Naive thymus-derived CD8-positive, alpha-beta T cell (primary cell): Measurements from ENCODE around the gene TPPP3. TPM values are rescaled to one million over a fixed set of nuclear protein-coding genes. Genes with fewer than 3 reads are reported as not detected.
"Not testable (repeated sequence)": the region's sequence is repeated elsewhere in the genome, so short reads cannot be mapped to it uniquely, and the experiment has no call there.

Experiments used
- ATAC-seq, 2 donors: fragments of 150-1000 bp; cut with Tn5 transposase in 1 of 2; sonication (Bioruptor Pico), chemical (Tn5 transposase) in 1 of 2; 1 replicate in 1 of 2; 2 replicates in 1 of 2; pipeline ENCODE4 v1.10.0; 2021; ENCODE audit warnings: mild to moderate bottlenecking in 2 of 2, moderate library complexity in 2 of 2
- POLR2A ChIA-PET: fragments of 350-600 bp; sonication (Branson Sonifier 250); formaldehyde crosslinking; loops from one replicate; lab custom pipeline; 2021; ENCODE audit warnings: antibody characterized with exemption; lab: Charles Lee
- DNase-seq, 10 donors: peaks; one replicate each; pipeline versions ENCODE4 v3.0.0 to v3.0.0-alpha.2; 2020 to 2022
- H3K27ac Mint-ChIP-seq, 10 donors: one replicate each; pipeline ENCODE4 v1.8.0; 2020 to 2022; ENCODE audit warnings: mild to moderate bottlenecking in 10 of 10, mixed read lengths in 10 of 10, moderate library complexity in 4 of 10, inconsistent platforms in 1 of 10
- H3K27me3 Mint-ChIP-seq, 5 donors: one replicate each; pipeline ENCODE4 v1.8.0; 2021 to 2022; ENCODE audit warnings: mixed read lengths in 5 of 5
- H3K36me3 Mint-ChIP-seq, 3 donors: one replicate each; pipeline ENCODE4 v1.8.0; 2020 to 2022; ENCODE audit warnings: mixed read lengths in 3 of 3, mild to moderate bottlenecking in 2 of 3, inconsistent platforms in 1 of 3
- H3K4me1 Mint-ChIP-seq, 4 donors: one replicate each; pipeline ENCODE4 v1.8.0; 2021 to 2022; ENCODE audit warnings: mixed read lengths in 4 of 4
- H3K4me3 Mint-ChIP-seq, 10 donors: one replicate each; pipeline ENCODE4 v1.8.0; 2020 to 2022; ENCODE audit warnings: mild to moderate bottlenecking in 10 of 10, mixed read lengths in 10 of 10, moderate library complexity in 6 of 10, inconsistent platforms in 1 of 10
- H3K9me3 Mint-ChIP-seq, 9 donors: one replicate each; pipeline ENCODE4 v1.8.0; 2020 to 2022; ENCODE audit warnings: mixed read lengths in 9 of 9, mild to moderate bottlenecking in 3 of 9, inconsistent platforms in 1 of 9, moderate library complexity in 1 of 9
- polyA plus RNA-seq, 3 donors: library from polyadenylated mRNA; unstranded; fragments of 300-500 nt; fragmentation: Illumina TruSeq; gene quantifications; one replicate each; pipeline ENCODE4 v1.2.3, GENCODE V29; 2021
- total RNA-seq, 8 experiments: library from RNA in 2 of 8; stranded (reverse) in 2 of 8; gene quantifications; one replicate each; pipeline ENCODE4 v1.2.3 and lab custom pipeline; 2021 to 2026

Gene TPPP3
- total and polyA plus RNA-seq, 5 experiments from 2014 or later: not detected

DNA sequence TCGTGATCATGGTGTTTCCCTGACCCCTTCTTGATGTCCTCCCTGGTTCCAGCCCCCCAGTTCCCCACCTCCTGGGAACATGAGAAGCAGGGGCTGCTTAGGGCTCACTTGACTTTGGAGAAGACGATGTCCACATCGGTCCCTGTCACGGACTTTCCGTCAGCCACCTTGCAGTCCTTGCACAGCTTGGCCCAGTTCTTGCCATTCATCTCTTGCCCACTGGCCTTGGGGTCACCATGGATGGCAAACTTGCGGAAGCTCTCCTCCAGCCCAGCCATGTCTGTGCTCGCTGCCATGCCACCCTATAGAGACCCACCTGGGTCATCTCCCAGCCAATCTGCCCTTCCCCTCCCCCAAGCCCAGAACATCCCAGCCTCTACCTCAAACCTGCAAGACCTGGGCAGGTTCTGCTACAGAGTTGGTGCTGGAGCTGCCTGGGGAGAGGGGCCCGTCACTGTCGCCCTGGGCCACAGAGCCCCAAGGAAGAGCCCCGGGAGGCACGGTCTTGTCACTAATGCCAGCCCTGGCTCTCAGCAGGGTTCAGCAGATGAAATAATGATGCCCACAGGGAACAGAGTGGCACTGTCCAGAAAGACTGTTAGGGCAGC, 2.4 kb downstream of the TPPP3 start:
- DNase-seq: no peak
- no peaks in the 10 kb centered on the region for H3K9me3 Mint-ChIP-seq
- POLR2A ChIA-PET: no interaction called here
- ATAC-seq: no peak
- H3K36me3 Mint-ChIP-seq: peaks cover 0 to 2% (median 0%) of the 10 kb centered on the region in 3 donors
- H3K27ac Mint-ChIP-seq: no peak overlapping the region
- no peak overlapping the region for H3K4me3 Mint-ChIP-seq
- peaks cover 5 to 34% (median 19%) of the 10 kb centered on the region in 5 donors for H3K27me3 Mint-ChIP-seq
- H3K4me1 Mint-ChIP-seq: peaks cover 9 to 25% (median 10%) of the 10 kb centered on the region in 4 donors

DNA sequence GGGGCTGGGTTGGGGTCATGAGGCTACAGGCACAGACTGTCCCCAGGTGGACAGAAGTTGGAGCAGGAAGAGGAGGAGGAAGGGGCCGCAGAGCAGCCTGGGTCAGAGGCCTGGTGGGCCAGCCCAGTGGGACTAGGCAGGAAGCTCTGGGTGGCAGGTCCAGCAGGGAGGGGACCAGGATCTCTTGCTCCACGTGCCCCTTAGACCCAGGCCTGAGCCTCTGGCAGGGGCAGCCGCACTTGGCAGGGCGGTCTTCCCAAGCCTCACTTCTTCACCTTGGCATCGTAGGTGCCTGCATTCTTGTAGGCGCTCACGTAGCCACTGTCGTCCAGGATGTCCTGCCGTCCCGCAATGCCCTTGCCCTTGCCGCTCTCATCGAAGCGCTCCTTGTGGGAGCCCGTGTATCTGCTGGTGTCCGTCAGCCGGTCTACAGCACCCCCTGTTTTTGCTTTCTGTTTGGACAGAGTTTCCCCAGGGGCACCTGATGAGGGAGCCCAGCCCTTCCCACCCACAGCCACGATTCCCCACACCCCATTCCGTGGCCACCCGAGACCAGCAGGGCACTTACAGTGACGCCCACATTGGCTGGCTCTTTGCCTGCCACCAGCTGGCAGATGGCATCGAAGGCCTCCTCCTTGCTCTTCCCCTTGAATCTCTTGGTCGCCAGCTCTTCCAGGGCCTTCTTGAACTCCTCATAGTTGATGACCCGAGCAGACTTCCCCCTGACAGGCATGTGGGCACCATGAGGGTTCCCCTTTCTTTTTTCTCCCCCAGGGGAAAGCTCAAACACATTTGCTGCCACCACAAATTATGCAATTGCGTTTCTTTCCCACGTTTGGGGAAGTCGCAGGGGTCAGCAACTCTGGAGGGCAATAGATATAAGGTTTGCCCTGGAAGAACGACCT, 3.1 kb downstream of the TPPP3 start:
- ATAC-seq (no peak), DNase-seq (no peak)
- H3K4me3 Mint-ChIP-seq: no peak overlapping the region
- H3K9me3 Mint-ChIP-seq: no peaks in the 10 kb centered on the region
- POLR2A ChIA-PET: no interaction called here
- H3K36me3 Mint-ChIP-seq: peaks cover 0 to 2% (median 0%) of the 10 kb centered on the region in 3 donors
- peak overlapping the region in 2 of 10 donors; percentile 66 to 76 for H3K27ac Mint-ChIP-seq
- H3K27me3 Mint-ChIP-seq: peaks cover 5 to 27% (median 19%) of the 10 kb centered on the region in 5 donors
- H3K4me1 Mint-ChIP-seq: peaks cover 7 to 25% (median 10%) of the 10 kb centered on the region in 4 donors

DNA sequence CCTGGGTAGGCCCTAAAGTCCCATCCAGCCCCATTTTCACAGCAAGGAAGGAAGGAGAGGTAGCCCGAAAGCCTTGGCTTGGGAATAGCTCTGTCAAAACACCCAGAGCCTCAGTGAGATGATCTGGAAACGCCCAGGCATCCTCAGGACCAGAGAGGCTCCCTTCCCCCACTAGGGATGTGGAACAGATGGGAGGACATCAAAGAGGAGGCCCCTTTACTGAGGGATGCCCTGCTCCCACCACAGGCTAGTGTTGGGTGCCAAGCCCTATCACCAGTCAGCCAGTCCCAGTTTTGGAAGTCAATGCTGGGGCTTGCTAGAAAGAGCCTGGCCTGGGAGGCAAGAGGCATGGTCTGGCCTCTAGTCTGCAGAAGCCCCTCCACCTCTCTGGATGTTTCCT, 4.7 kb downstream of the TPPP3 start:
- no peak for ATAC-seq
- POLR2A ChIA-PET: interaction anchor here (1.5 kb wide), 1 partner anchor 9 kb away, joined by 3 read pairs; no protein-coding TSS in a partner anchor

DNA sequence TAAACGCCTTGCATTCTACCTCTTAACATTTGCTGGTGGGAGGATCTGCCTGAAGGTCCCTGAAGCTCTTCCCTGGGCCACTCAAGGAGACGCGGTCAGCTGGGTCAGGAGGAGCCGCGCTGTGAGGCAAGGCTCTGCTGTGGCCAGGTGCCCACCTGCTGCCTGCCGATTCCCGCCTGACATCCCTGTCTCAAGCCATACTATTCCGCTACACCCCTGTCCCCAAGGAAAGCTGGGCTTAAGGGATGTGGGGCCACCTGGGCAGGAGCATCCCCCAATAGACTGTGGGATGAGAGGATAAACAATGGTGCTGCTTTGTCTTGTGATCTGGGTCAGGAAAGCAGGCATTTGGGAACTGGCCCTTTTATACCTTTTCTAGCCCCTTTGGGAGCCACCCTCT, 5.1 kb downstream of the TPPP3 start:
- H3K27me3 Mint-ChIP-seq: peaks cover 1 to 12% (median 10%) of the 10 kb centered on the region in 5 donors
- ATAC-seq: no peak
- no peak for DNase-seq
- H3K36me3 Mint-ChIP-seq: no peaks in the 10 kb centered on the region
- H3K4me1 Mint-ChIP-seq: peaks cover 0 to 18% (median 3%) of the 10 kb centered on the region in 4 donors
- POLR2A ChIA-PET: interaction anchor here (1.5 kb wide), 1 partner anchor 8 kb away, joined by 3 read pairs; no protein-coding TSS in a partner anchor
- no peak overlapping the region for H3K27ac Mint-ChIP-seq
- H3K9me3 Mint-ChIP-seq: no peaks in the 10 kb centered on the region
- no peak overlapping the region for H3K4me3 Mint-ChIP-seq

More for the DNA sequence above, 4.7 kb downstream of the TPPP3 start:
- Mint-ChIP-seq H3K4me3 (no peak overlapping the region), H3K36me3 (no peaks in the 10 kb centered on the region), H3K27ac (no peak overlapping the region), H3K27me3 (peaks cover 1 to 13% (median 11%) of the 10 kb centered on the region in 5 donors), H3K4me1 (peaks cover under 1 to 19% (median 4%) of the 10 kb centered on the region in 4 donors), H3K9me3 (no peaks in the 10 kb centered on the region)
- DNase-seq: no peak

DNA sequence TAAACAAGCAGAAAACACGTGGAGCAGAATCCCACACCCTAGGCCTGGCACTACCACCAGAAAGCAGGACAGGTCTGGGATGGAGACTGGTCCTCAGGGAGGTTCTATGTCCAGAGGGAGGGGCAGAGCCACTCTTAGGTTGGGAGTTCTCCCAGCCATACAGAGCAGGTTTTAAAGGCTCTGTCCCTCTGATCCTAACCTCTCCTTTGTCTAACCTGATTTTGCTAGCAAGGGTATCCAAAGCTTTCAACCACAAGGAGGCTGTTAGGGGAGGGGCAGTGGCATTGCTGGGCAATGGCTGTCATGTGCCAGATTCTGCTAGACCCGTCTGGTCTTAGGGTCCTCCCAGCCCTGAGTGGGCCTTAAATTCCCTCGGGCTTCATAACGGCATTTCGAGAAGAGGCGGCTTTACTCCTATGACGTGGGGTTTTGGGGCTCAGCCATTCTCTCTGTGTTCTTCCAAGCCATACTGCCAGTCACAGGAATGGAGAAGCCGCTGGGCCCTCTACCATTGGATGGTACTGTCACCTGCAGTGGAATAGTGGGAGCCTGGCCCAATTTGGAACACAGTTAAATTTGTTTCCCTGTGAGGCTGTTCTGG, 5.7 kb downstream of the TPPP3 start:
- H3K4me1 Mint-ChIP-seq: peaks cover 0 to 14% (median 3%) of the 10 kb centered on the region in 4 donors
- H3K4me3 Mint-ChIP-seq: no peak overlapping the region
- H3K36me3 Mint-ChIP-seq: no peaks in the 10 kb centered on the region
- no peak overlapping the region for H3K27ac Mint-ChIP-seq
- H3K9me3 Mint-ChIP-seq: no peaks in the 10 kb centered on the region
- DNase-seq (no peak), ATAC-seq (no peak)
- POLR2A ChIA-PET: no interaction called here
- H3K27me3 Mint-ChIP-seq: peaks cover 1 to 10% (median 8%) of the 10 kb centered on the region in 5 donors

DNA sequence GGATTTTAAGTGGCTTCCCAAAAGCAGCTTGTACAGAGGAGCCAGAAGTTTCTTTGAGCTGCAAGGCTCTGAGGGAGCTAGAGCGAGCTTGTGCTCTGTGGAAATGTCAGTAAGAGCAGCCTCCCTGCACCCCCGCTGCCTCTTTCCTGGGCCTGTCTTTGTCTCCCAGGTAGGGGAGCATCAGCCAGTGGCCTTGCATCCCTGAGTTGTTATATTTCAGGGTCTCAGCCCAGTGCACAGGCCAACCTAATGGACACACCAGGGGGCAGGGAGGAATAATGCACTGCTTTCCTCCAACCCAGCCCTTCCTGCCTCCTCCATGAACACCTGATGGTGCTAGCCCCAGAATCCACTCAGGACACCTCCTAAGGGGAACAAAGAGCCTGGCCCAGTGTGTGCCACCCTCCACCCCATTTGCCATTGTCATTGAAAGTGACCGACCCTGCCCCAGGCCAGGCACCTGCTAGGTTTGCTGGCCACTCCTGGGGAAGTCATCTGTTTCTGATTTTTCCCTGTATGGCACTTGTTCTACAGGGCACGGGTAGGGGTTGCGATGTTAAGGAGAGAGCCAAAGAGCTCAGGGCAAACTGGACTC, 6.3 kb downstream of the TPPP3 start:
- ATAC-seq (no peak), DNase-seq (no peak)
- peaks cover 0 to 4% (median 2%) of the 10 kb centered on the region in 5 donors for H3K27me3 Mint-ChIP-seq
- POLR2A ChIA-PET: no interaction called here
- peaks cover 0 to 11% (median 0%) of the 10 kb centered on the region in 4 donors for H3K4me1 Mint-ChIP-seq
- H3K4me3 Mint-ChIP-seq: no peak overlapping the region
- no peaks in the 10 kb centered on the region for H3K9me3 Mint-ChIP-seq
- H3K36me3 Mint-ChIP-seq: no peaks in the 10 kb centered on the region
- H3K27ac Mint-ChIP-seq: no peak overlapping the region

DNA sequence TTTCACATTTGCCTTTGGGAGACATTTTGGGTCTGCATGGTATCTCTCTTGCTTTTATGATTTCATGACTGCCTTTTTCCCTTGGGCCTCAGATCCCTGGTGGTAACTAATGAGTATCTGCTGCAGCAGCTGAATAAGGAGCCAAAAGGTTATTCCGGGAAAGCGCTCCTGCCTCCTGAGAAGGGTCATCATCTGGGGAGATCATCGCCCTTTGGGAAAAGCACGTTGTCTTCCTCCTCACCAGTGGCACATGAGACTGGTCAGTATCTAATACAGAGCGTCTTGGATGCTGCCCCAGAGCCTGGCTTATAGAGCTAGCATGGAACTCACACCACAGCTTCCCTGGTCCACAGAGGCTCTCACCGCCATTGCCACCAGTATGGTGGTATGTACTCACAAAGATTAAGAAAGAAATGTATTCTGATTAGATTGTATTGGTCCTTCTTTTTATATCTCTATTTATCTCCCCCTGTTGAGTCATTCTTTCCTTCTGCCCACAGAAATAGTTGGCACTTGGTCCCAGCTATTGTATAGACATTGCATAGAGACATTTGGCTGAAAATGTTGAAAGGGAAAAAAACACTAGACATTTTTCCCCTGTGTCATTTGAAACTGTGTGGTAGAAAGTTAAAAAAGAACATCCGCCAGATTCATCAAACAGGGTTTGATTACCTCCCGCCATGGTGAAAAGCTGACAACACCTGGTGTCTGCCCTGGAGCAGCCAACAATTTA, 8.4 kb downstream of the TPPP3 start:
- Mint-ChIP-seq H3K9me3 (no peaks in the 10 kb centered on the region), H3K27me3 (peaks cover 0 to 4% (median 0%) of the 10 kb centered on the region in 5 donors), H3K4me3 (no peak overlapping the region), H3K4me1 (no peaks in the 10 kb centered on the region), H3K36me3 (no peaks in the 10 kb centered on the region), H3K27ac (no peak overlapping the region)
- POLR2A ChIA-PET: no interaction called here
- DNase-seq (no peak), ATAC-seq (no peak)

DNA sequence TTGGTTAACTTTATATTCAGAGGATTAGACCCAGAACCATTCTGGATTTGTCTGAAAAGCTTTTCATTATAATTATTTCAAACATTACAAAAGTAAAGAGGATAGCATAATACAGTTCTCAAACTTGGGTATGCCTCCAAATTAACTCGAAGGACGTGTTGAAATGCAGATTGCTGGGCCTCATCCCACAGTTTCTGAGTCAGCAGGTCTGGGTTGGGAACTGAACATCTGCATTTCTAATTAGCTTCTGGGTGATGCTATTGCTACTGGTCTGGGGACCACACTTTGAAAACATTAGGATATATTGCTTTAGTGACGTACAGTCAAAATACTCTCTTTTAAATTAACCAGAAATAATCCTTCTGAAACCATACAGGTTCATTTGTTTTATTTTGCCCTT, 10.0 kb downstream of the TPPP3 start:
- H3K4me1 Mint-ChIP-seq: no peaks in the 10 kb centered on the region
- H3K4me3 Mint-ChIP-seq: no peak overlapping the region
- H3K27ac Mint-ChIP-seq: no peak overlapping the region
- DNase-seq (no peak), ATAC-seq (no peak)
- POLR2A ChIA-PET: interaction anchor here (0.6 kb wide), 1 partner anchor 13 kb away, joined by 4 read pairs; no protein-coding TSS in a partner anchor
- no peaks in the 10 kb centered on the region for H3K36me3 Mint-ChIP-seq
- H3K27me3 Mint-ChIP-seq: peaks cover 0 to 4% (median 0%) of the 10 kb centered on the region in 5 donors
- no peaks in the 10 kb centered on the region for H3K9me3 Mint-ChIP-seq

DNA sequence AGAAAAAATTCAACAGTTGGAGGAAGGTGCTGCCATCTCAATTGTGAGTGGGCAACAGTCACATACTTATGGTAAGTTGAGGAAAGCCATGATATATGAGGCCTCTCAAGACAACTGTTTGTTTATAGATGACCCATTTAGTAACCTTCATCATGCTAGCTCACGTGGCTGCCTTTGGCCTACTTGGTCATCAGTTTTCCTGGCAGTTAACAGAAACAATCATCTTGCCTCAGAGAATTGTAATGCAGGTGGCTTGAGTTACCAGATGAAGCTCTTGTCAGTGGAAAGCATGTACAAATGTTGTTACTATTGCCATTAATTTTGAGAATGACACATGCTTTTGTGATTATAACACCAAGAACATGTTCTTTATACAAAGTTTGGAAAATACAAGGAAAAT, 14.7 kb downstream of the TPPP3 start:
- DNase-seq (no peak), ATAC-seq (no peak)
- H3K4me3 Mint-ChIP-seq: no peak overlapping the region
- H3K9me3 Mint-ChIP-seq: no peaks in the 10 kb centered on the region
- no peaks in the 10 kb centered on the region for H3K4me1 Mint-ChIP-seq
- peak overlapping the region in 1 of 10 donors; percentile 45 for H3K27ac Mint-ChIP-seq
- H3K27me3 Mint-ChIP-seq: peaks cover 0 to 7% (median 0%) of the 10 kb centered on the region in 5 donors
- POLR2A ChIA-PET: no interaction called here
- H3K36me3 Mint-ChIP-seq: no peaks in the 10 kb centered on the region

DNA sequence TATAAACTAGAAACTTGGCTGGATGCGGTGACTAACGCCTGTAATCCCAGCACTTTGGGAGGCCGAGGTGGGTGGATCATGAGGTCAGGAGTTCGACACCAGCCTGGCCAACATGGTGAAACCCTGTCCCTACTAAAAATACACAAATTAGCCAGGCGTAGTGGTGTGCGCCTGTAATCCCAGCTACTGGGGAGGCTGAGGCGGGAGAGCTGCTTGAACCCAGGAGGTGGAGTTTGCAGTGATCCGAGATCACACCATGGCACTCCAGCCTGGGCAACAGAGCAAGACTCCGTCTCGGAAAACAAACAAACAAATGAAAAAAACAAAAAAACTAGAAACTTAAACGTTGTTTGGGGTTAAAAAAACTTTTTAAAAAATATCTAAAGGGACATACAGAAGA, 17.3 kb downstream of the TPPP3 start:
- ATAC-seq, H3K4me1 Mint-ChIP-seq, POLR2A ChIA-PET, H3K27ac Mint-ChIP-seq, DNase-seq, H3K27me3 Mint-ChIP-seq, H3K36me3 Mint-ChIP-seq, H3K4me3 Mint-ChIP-seq, H3K9me3 Mint-ChIP-seq: not testable (repeated sequence)

DNA sequence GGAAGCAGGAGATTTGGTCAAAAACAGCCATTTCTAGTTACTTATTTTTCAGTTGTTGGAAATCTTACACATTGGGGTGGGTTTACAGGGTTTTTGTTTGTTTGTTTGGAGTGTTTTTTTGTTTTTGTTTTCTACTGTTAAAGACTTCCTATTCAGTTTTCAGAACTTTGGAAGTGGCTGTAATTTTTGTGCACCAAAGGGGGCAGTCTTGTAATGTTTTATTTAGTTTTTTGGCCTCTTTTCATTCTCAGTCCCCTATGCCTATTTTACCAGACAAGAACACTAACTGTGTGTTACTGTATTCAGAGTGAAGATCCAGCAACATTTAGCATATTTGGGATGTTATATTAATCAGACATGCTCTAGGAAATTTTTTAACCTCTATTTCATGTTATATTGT, 20.6 kb downstream of the TPPP3 start:
- no peak for ATAC-seq
- H3K36me3 Mint-ChIP-seq: no peaks in the 10 kb centered on the region
- POLR2A ChIA-PET: no interaction called here
- no peaks in the 10 kb centered on the region for H3K9me3 Mint-ChIP-seq
- H3K27ac Mint-ChIP-seq: no peak overlapping the region
- peaks cover 0 to 8% (median 0%) of the 10 kb centered on the region in 5 donors for H3K27me3 Mint-ChIP-seq
- no peak overlapping the region for H3K4me3 Mint-ChIP-seq
- peak in 1 of 10 donors; percentile 6 for DNase-seq
- no peaks in the 10 kb centered on the region for H3K4me1 Mint-ChIP-seq

DNA sequence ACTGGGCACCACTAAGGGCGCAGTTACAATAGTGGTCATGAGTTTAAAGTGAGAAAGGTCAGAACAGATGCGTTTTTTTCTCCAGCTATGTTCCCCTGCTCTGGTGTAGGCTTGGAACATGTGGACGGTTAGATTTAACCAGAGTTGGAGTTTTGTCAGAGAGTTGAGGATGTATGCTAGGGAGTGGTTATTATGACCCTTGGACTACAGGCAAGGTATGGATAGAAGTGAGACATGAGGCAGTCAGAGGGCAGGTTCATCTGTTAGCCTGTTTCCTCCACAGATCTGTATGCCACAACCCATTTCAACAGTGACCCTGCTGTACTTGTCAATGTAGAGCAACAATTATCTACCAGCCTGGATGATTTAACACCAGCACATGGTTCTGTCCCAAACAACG, 22.6 kb downstream of the TPPP3 start:
- Mint-ChIP-seq H3K36me3 (no peaks in the 10 kb centered on the region), H3K27me3 (peaks cover 0 to 4% (median 0%) of the 10 kb centered on the region in 5 donors), H3K27ac (no peak overlapping the region), H3K9me3 (no peaks in the 10 kb centered on the region), H3K4me3 (no peak overlapping the region), H3K4me1 (peaks cover 1 to 7% (median 3%) of the 10 kb centered on the region in 4 donors)
- no peak for ATAC-seq
- DNase-seq: no peak
- POLR2A ChIA-PET: interaction anchor here (0.7 kb wide), 1 partner anchor 12 kb away, joined by 4 read pairs; no protein-coding TSS in a partner anchor
